Activated T-helper 17 cell treated with anti-CD3 and anti-CD28 coated beads, Interleukin-2, amount 50 U/mL, for 72 hours (primary cell): ENCODE measurements around the gene ATP1B1. TPM values are rescaled to one million over a fixed set of nuclear protein-coding genes. Genes with fewer than 3 reads are reported as not detected.

Experiments
- ATAC-seq: fragments of 150-1000 bp; cut with Tn5 transposase; replicated peaks from 2 replicates; pipeline ENCODE4 v1.10.0; 2021; ENCODE audit warnings: mild to moderate bottlenecking, moderate library complexity
- H3K27ac Mint-ChIP-seq: one replicate; pipeline ENCODE4 v1.8.0; 2022; ENCODE audit warnings: mixed read lengths
- H3K27me3 Mint-ChIP-seq: one replicate; pipeline ENCODE4 v1.8.0; 2022; ENCODE audit warnings: mixed read lengths
- H3K36me3 Mint-ChIP-seq: one replicate; pipeline ENCODE4 v1.8.0; 2022; ENCODE audit warnings: low read depth, mild to moderate bottlenecking, mixed read lengths
- H3K4me1 Mint-ChIP-seq: one replicate; pipeline ENCODE4 v1.8.0; 2022; ENCODE audit warnings: mixed read lengths
- H3K4me3 Mint-ChIP-seq: one replicate; pipeline ENCODE4 v1.8.0; 2022; ENCODE audit warnings: mild to moderate bottlenecking, mixed read lengths
- H3K9me3 Mint-ChIP-seq: one replicate; pipeline ENCODE4 v1.8.0; 2022; ENCODE audit warnings: mixed read lengths
- total RNA-seq, 2 donors: library from RNA; stranded (reverse); gene quantifications; one replicate each; pipeline ENCODE4 v1.2.3, GENCODE V29; 2022

ATP1B1 gene
- total RNA-seq, 2 donors from 2014 or later: 3.4 to 51.8 TPM

DNA sequence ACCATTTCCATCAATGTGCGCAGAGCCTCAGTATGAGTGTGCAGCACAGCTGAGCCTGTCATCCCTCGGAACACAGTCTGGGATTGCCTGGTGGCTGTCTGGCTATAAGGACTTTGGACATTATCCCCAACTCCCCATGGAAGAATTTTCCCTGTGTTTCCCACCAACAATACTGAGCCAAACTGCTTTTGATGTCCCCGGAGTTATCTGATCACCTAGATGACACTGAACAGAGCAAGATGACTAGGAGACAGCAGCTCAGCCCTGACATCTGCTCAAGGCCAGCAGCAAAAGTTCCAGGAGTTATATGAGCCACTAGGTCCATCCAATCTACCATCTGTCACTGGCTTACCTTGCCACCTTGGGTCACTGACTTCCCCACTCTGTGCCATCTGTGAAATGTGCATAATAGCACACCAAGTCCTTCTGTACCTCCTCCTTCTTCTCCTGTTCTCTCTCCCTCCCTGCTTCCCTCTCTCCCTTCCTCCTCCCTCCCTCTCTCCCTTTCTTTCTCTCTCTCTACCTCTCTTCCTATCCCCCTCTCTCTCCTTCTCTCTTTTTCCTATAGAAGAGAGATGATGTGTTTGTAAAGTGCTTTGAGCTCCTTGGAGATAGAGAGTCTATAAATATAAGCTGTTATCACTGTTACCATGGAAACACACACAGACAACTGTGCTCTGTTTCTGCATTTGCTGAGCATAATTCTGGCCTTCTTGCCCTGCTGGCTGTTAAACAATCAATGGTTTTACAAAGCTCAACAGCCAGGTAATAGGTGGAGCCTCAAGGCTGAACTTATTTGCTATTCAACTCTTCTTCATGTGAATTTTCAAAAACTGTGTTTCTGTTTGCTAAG lies 19.7 kb upstream of the ATP1B1 start:
- Mint-ChIP-seq H3K9me3 (no peaks in the 10 kb centered on the region), H3K36me3 (no peaks in the 10 kb centered on the region), H3K27ac (peak overlapping the region; percentile 36), H3K27me3 (no peaks in the 10 kb centered on the region), H3K4me3 (no peak overlapping the region), H3K4me1 (peaks cover 16% of the 10 kb centered on the region)
- peak; percentile 27 for ATAC-seq

DNA sequence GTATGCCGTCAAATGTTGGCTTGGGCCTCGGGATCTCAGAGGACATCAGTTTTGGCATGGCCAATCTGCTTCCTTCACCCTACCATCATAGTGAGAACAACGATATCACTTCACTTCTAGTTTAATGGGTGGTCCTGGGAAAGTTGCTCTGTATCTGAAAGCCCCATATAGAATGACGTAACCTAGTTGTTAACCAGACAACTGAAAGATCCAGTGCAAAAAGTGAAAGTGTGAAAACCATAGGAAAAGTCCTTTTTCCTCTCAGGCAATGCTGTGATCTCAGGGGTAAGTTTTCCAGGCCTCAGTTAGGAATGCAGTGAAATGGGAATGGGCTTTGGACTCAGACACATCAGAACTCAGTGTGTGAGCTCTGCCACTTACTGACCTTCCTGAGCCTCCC lies 18.6 kb upstream of the ATP1B1 start:
- Mint-ChIP-seq H3K4me1 (peaks cover 16% of the 10 kb centered on the region), H3K4me3 (no peak overlapping the region), H3K36me3 (no peaks in the 10 kb centered on the region), H3K9me3 (no peaks in the 10 kb centered on the region), H3K27me3 (no peaks in the 10 kb centered on the region), H3K27ac (no peak overlapping the region)
- ATAC-seq: no peak

DNA sequence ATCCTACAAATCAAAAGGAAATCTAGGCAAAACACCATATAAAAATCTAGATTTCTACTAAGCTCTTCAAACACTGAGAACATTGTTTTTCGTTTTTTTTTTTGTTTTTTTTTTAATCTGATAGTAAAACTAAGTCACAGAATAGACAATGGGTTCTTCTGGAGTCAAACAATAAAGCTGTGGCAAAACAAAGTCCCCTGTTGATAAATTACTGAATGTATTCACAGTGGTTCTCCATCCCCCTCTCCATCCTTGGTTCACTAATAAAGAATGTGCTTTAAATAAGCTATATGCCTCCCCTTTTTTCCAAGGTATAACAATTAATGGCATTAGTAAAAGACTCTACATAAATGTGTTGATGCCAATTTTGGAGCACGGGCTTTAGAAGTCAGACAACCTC lies 16.7 kb upstream of the ATP1B1 start:
- peaks cover 16% of the 10 kb centered on the region for H3K4me1 Mint-ChIP-seq
- H3K9me3 Mint-ChIP-seq: no peaks in the 10 kb centered on the region
- H3K27ac Mint-ChIP-seq: no peak overlapping the region

DNA sequence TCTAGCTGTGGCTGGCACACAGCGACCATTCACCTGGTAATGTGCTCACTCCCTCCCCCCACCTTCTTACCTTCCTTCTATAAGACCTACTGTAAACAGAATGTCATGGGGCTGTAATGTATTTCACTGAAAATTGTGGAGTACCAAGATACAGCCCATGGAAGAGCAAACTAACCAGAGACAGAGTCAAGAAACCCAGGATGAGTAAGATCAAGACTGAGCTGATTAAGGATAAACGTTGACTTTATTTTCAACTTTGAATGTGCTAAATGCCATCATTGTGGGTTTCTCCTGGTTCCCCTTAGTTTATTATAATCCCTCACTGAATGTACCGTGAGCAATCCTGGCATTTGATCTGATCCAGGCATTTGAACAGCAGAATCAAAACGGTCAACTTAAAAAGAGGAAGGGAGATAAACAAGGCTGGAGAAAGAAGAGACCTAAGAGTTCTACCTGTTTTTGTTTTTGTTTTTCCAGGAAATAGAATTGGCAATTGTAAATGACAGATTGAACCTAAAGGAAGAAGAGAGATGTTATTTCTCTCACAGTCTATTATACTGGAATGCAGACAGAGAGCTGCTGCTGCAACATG lies 16.1 kb upstream of the ATP1B1 start:
- Mint-ChIP-seq H3K27me3 (peaks cover 5% of the 10 kb centered on the region), H3K27ac (no peak overlapping the region), H3K36me3 (no peaks in the 10 kb centered on the region), H3K4me3 (no peak overlapping the region), H3K4me1 (peaks cover 16% of the 10 kb centered on the region), H3K9me3 (no peaks in the 10 kb centered on the region)
- ATAC-seq: peak; percentile 82

More for the DNA sequence above, 16.7 kb upstream of the ATP1B1 start:
- Mint-ChIP-seq H3K27me3 (peaks cover 5% of the 10 kb centered on the region), H3K4me3 (no peak overlapping the region), H3K36me3 (no peaks in the 10 kb centered on the region)
- no peak for ATAC-seq

DNA sequence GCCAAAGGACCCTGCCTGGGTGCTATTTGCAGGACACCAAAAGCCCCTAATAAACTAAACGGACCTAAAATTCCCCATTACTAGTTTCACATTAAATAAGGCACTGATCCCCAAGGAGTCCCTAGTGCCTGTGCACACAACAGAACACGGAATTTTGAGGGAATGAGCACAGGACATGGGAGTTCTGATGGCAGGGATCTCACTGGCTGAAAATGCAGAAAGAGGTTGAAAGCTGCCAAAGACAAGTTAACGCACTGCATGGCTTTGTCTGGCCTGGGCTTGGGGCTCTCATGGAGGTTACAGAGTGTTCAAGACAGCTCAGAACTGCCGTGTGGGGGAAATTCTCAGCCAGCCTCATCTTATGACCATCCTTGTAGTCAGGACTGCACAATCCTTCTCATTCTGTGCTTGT lies 15.6 kb upstream of the ATP1B1 start:
- Mint-ChIP-seq H3K4me1 (peaks cover 16% of the 10 kb centered on the region), H3K27ac (no peak overlapping the region), H3K4me3 (no peak overlapping the region), H3K27me3 (peaks cover 5% of the 10 kb centered on the region), H3K9me3 (peaks cover 3% of the 10 kb centered on the region), H3K36me3 (no peaks in the 10 kb centered on the region)
- no peak for ATAC-seq

DNA sequence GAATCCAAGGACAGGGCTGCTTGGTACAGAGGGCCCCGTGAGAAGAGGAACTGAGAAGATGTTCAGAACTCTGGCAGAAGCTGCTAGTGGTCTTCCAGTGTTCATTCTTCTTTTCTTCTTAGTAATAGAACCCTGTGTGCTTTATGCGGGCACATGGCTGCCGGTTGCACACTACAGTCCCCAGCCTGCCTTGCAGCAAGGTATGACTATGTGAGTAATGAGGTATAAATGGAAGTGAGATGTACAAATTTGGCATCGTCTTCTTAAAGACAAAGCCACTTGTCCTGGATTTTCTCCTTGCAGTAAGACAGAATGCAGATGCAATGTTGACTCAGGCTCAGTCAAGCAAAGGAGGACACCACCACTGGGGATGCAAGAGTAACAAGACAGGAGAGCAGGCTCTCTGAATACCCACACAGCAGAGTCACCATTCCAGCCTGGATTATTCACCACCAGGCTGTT lies 15.0 kb upstream of the ATP1B1 start:
- no peak for ATAC-seq
- H3K27ac Mint-ChIP-seq: no peak overlapping the region
- H3K27me3 Mint-ChIP-seq: peaks cover 5% of the 10 kb centered on the region
- peaks cover 16% of the 10 kb centered on the region for H3K4me1 Mint-ChIP-seq
- no peak overlapping the region for H3K4me3 Mint-ChIP-seq
- peaks cover 4% of the 10 kb centered on the region for H3K9me3 Mint-ChIP-seq
- no peaks in the 10 kb centered on the region for H3K36me3 Mint-ChIP-seq

DNA sequence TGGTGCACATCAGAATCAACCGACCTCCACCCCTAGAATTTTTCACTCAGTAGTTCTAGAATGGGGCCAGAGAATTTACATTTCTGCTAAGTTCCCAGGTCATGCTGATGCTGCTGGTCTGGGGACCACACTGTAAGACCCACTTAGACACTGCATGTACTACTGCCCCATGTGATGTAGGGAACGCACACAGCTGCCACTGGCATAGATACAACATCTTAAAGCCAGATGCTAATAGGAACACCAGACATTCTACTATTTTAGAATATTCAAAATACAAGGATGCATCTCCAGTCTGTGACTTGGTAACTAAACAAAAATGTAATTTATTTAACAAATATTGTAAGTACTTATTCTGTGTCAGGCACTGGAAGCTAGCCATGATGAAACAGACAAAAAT lies 14.1 kb upstream of the ATP1B1 start:
- no peak overlapping the region for H3K27ac Mint-ChIP-seq
- ATAC-seq: no peak
- peaks cover 9% of the 10 kb centered on the region for H3K4me1 Mint-ChIP-seq
- H3K9me3 Mint-ChIP-seq: peaks cover 4% of the 10 kb centered on the region
- no peaks in the 10 kb centered on the region for H3K36me3 Mint-ChIP-seq
- peaks cover 5% of the 10 kb centered on the region for H3K27me3 Mint-ChIP-seq
- H3K4me3 Mint-ChIP-seq: no peak overlapping the region

DNA sequence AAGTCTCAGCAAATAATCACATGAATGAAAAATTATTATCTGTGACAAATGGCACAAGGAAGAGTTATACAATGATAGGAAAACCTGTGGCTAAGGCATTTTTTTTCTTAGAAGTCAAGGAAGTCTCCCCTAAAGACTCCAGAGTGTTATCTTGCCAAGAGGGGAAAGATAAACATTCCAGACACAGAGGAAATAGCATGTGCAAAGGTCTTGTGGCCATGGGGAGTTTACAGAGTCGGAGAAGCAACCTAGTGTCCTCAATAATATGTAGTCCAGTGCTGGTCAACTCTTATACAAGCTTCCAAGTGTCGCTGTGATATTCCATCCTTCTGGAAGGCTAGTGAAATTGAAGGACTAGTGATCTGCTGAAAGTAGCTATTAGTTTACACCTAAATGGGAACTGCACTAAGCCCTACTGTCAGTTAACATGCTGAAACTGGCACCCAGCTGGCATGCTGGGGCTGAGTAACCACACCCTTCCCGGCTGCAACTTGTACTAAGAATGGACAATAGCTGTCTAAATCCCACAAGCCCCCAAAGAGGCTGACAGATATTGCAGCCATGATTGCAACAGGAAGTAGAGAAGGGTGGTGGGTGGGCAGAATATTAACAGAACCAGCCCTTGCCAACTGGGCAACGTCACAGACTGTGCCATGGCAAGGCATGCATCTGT lies 11.5 kb upstream of the ATP1B1 start:
- no peak overlapping the region for H3K4me3 Mint-ChIP-seq
- ATAC-seq: no peak
- H3K9me3 Mint-ChIP-seq: peaks cover 4% of the 10 kb centered on the region
- H3K36me3 Mint-ChIP-seq: no peaks in the 10 kb centered on the region
- peaks cover 7% of the 10 kb centered on the region for H3K4me1 Mint-ChIP-seq
- H3K27ac Mint-ChIP-seq: no peak overlapping the region
- H3K27me3 Mint-ChIP-seq: peaks cover 5% of the 10 kb centered on the region

DNA sequence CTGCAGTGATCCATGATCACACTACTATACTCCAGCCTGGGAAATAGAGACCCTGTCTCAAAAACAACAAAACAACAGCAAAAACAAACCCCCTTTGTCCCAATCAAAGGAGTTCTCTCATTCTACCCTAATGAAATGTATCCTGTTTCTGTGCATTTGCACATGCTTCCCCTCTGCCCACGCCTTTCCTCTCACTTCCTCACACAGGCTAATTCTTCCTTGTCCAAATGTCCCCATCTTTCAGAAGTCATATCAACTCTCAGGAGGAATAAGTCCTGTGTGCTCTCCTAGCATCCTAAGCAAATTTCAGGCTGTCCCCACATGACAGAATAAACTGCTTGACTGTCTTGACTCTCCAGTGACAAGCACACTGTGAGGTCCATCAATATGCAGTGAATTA lies 8.1 kb upstream of the ATP1B1 start:
- H3K27ac Mint-ChIP-seq: no peak overlapping the region
- no peaks in the 10 kb centered on the region for H3K4me1 Mint-ChIP-seq
- ATAC-seq: no peak
- H3K4me3 Mint-ChIP-seq: no peak overlapping the region
- H3K36me3 Mint-ChIP-seq: no peaks in the 10 kb centered on the region
- H3K9me3 Mint-ChIP-seq: peaks cover 4% of the 10 kb centered on the region
- H3K27me3 Mint-ChIP-seq: peaks cover 4% of the 10 kb centered on the region

DNA sequence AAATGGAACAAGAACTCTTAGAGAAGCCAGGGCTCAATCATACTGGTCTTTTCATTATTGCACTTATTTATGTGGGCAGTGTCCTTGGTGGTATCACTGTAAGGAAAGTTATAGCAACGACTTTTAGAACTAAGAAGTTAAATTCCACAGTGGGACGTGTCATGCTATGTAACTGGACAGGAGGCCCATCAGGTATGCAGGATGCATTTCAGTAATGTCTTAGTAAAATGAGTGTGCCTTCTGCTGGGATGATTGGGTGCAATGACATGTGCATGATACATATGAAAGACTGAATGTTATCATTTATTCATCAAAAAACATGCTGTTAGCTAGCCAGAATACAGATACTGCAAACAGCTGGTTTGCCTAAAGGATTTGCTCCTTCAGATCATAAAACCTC lies 6.9 kb upstream of the ATP1B1 start:
- Mint-ChIP-seq H3K27ac (no peak overlapping the region), H3K4me1 (no peaks in the 10 kb centered on the region), H3K27me3 (peaks cover 1% of the 10 kb centered on the region), H3K4me3 (no peak overlapping the region), H3K36me3 (no peaks in the 10 kb centered on the region), H3K9me3 (peaks cover 4% of the 10 kb centered on the region)
- no peak for ATAC-seq

DNA sequence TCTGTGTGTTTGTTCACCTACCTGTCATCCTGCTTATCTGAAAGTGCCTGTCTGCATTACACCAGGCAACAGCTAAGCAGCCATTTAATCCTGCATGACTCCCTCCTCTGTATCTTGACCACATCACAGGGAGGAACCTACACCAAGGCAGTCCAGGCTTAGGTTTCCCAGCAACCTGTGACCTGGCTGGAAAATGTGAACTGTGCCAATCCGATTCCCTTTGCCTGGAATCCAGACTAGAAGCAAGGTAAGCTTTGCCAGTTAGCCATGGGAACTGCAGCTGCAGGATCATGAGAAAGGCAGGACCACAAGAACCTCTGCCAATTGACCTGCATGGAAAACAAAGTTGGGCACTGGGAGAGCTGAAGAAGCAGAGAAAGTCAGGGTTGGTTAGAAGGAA lies 6.3 kb upstream of the ATP1B1 start:
- peaks cover 4% of the 10 kb centered on the region for H3K9me3 Mint-ChIP-seq
- H3K4me1 Mint-ChIP-seq: no peaks in the 10 kb centered on the region
- no peak for ATAC-seq
- no peak overlapping the region for H3K4me3 Mint-ChIP-seq
- H3K36me3 Mint-ChIP-seq: no peaks in the 10 kb centered on the region
- H3K27me3 Mint-ChIP-seq: peaks cover 8% of the 10 kb centered on the region
- no peak overlapping the region for H3K27ac Mint-ChIP-seq

DNA sequence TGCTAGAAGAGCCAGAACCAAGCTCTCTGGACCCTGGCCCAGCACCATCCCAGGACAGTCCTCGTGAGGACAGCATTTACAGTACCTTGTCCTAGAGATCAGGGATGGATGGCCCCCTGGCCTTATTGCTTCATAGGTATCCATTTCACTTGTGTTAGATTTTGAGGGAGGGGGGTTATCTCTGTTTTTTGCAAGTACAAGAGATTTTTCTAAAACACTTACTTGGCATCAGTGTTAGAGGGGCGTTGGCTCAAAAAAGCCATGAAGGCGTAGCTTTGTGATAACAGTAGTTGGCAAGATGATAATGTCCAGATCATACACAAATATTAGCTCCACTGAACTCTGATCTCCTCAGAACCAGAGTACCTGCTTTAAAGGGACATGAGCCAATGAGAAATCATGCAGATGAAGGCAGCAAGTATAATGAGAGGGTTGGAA lies 5.8 kb upstream of the ATP1B1 start:
- Mint-ChIP-seq H3K4me3 (no peak overlapping the region), H3K4me1 (no peaks in the 10 kb centered on the region), H3K9me3 (peaks cover 3% of the 10 kb centered on the region), H3K36me3 (no peaks in the 10 kb centered on the region), H3K27ac (no peak overlapping the region), H3K27me3 (peaks cover 8% of the 10 kb centered on the region)
- ATAC-seq: no peak

DNA sequence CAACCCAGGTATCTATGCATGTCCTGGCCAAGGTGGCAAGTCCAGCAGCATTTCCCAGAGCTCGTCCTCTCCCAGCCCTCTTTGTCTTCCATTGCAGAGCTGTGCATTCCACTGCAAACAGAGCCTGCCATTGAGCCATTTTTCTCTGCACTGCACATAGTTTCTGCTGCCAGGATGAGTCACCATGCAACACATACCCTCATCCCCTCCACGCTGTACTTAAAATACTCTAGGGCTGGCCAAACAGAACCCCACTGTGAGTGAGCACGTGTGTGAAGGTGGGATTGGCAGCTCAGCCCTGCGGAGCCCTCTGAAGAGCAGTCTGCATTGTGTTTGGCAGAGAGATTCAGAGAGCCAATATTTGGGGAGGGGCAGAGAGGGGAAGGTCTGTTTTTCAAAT lies 3.9 kb upstream of the ATP1B1 start:
- peaks cover 11% of the 10 kb centered on the region for H3K27me3 Mint-ChIP-seq
- H3K36me3 Mint-ChIP-seq: peaks cover 7% of the 10 kb centered on the region
- no peak overlapping the region for H3K27ac Mint-ChIP-seq
- ATAC-seq: no peak
- H3K4me3 Mint-ChIP-seq: no peak overlapping the region
- no peaks in the 10 kb centered on the region for H3K4me1 Mint-ChIP-seq
- no peaks in the 10 kb centered on the region for H3K9me3 Mint-ChIP-seq

DNA sequence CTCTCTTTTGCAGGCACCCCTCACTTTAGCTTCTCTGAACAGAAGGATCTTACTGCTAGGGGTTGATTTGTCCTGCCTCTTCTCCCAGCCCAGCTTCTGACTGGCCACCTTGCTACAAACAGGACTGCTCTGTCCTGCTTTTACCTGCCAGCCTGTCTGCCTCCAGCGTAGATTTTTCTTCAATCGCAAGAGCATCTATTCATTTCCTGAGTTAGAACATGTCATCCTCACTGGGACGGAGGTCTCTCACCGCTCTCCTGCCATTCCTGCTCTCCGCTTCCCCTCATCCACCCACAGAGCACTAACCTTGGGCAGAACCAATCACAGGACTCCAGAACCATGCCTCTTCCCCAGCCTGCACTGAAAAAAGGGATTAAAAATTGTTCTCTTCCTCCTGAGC lies 3.5 kb upstream of the ATP1B1 start:
- peaks cover 12% of the 10 kb centered on the region for H3K36me3 Mint-ChIP-seq
- H3K27ac Mint-ChIP-seq: no peak overlapping the region

DNA sequence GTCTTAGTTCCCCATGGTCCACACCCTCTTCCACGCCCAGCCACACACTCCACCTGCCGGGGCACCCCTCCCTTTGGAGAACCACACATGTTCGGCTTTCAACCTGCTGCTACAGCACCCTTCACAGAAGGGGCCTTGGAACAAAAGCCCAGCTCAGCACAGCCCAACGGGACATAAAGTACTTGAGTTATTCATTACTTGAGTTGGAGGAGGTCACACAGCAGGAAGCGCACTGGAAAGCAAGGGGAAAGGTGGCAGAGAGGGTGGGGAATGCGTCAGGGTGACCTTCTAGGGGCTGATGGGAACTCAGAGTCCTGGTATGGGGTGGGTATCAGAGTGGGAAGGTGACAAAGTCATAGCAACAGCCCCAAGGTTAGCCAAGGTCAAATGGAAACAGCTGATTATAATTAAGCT lies 3.0 kb upstream of the ATP1B1 start:
- Mint-ChIP-seq H3K4me3 (no peak overlapping the region), H3K4me1 (peaks cover 3% of the 10 kb centered on the region), H3K27ac (no peak overlapping the region), H3K36me3 (peaks cover 17% of the 10 kb centered on the region), H3K27me3 (peaks cover 11% of the 10 kb centered on the region), H3K9me3 (no peaks in the 10 kb centered on the region)
- ATAC-seq: no peak

More for the DNA sequence above, 3.5 kb upstream of the ATP1B1 start:
- H3K4me3 Mint-ChIP-seq: no peak overlapping the region
- H3K4me1 Mint-ChIP-seq: no peaks in the 10 kb centered on the region
- H3K27me3 Mint-ChIP-seq: peaks cover 11% of the 10 kb centered on the region
- ATAC-seq: no peak
- no peaks in the 10 kb centered on the region for H3K9me3 Mint-ChIP-seq
